WTC11 (cell line): ENCODE results near the gene COPS3. TPM values are rescaled to one million over a fixed set of nuclear protein-coding genes. Genes with fewer than 3 reads are reported as not detected.

Experiments
- ATAC-seq: fragments of 200-7000 bp; cut with Tn5 transposase; 2 replicates; pipeline ENCODE4 v1.10.0; 2021; ENCODE audit warnings: mild to moderate bottlenecking, moderate library complexity
- CTCF ChIA-PET: fragments of 300-600 bp; sonication (Branson Sonifier 250); formaldehyde crosslinking; loops from one replicate; lab custom pipeline; 2021; ENCODE audit warnings: antibody characterized with exemption; lab: Charles Lee
- POLR2A ChIA-PET: fragments of 350-600 bp; sonication (Branson Sonifier 250); formaldehyde crosslinking; loops from one replicate; lab custom pipeline; 2021; ENCODE audit warnings: antibody characterized with exemption; lab: Charles Lee
- DNase-seq: peaks from one replicate; pipeline ENCODE4 v3.0.0; 2021; ENCODE audit warnings: low spot score
- H3K27ac Mint-ChIP-seq: 2 replicates; pipeline ENCODE4 v1.8.0; 2021; ENCODE audit warnings: mixed read lengths
- H3K27me3 Mint-ChIP-seq: 2 replicates; pipeline ENCODE4 v1.8.0; 2021; ENCODE audit warnings: low read depth, mild to moderate bottlenecking, moderate library complexity, mixed read lengths
- H3K36me3 Mint-ChIP-seq: 2 replicates; pipeline ENCODE4 v1.8.0; 2021; ENCODE audit warnings: mixed read lengths
- H3K4me1 Mint-ChIP-seq: 2 replicates; pipeline ENCODE4 v1.8.0; 2022; ENCODE audit warnings: mixed read lengths
- H3K4me3 Mint-ChIP-seq: 2 replicates; pipeline ENCODE4 v1.8.0; 2021; ENCODE audit warnings: mild to moderate bottlenecking, moderate library complexity, mixed read lengths
- H3K9me3 Mint-ChIP-seq: 2 replicates; pipeline ENCODE4 v1.8.0; 2021; ENCODE audit warnings: mixed read lengths
- AR ChIP-seq: fragments of 250-450 bp; sonication (Bioruptor Pico); IDR thresholded peaks from 2 replicates; pipeline ENCODE4 v1.9.0; 2021; ENCODE audit warnings: mild to moderate bottlenecking
- E2F4 ChIP-seq: sonication (generic); formaldehyde crosslinking; IDR thresholded peaks from 2 replicates; pipeline ENCODE4 v1.8.1; 2022; ENCODE audit warnings: low read depth, mild to moderate bottlenecking, moderate library complexity, missing genetic modification reagents, borderline replicate concordance
- FOXK1 ChIP-seq: sonication (generic); formaldehyde crosslinking; IDR thresholded peaks from 2 replicates; pipeline ENCODE4 v1.8.0; 2022; ENCODE audit warnings: mild to moderate bottlenecking, moderate library complexity, missing genetic modification reagents
- HMGXB4 ChIP-seq: sonication (generic); formaldehyde crosslinking; IDR thresholded peaks from 2 replicates; pipeline ENCODE4 v1.8.1; 2023; ENCODE audit warnings: mild to moderate bottlenecking, moderate library complexity, missing genetic modification reagents
- NFATC4 ChIP-seq: fragments of 250-450 bp; sonication (Bioruptor Pico); IDR thresholded peaks from 2 replicates; pipeline ENCODE4 v1.9.0; 2021; ENCODE audit warnings: mild to moderate bottlenecking
- NR1H2 ChIP-seq: sonication (generic); formaldehyde crosslinking; IDR thresholded peaks from 2 replicates; pipeline ENCODE4 v1.9.0; 2021; ENCODE audit warnings: mild to moderate bottlenecking, moderate library complexity, missing genetic modification reagents
- OVOL2 ChIP-seq: fragments of 250-450 bp; sonication (Bioruptor Pico); IDR thresholded peaks from 2 replicates; pipeline ENCODE4 v1.9.0; 2021; ENCODE audit warnings: mild to moderate bottlenecking, borderline replicate concordance
- PRDM15 ChIP-seq: sonication (generic); formaldehyde crosslinking; IDR thresholded peaks from 2 replicates; pipeline ENCODE4 v1.8.0; 2022; ENCODE audit warnings: missing genetic modification reagents
- PREB ChIP-seq: sonication (generic); formaldehyde crosslinking; IDR thresholded peaks from 2 replicates; pipeline ENCODE4 v1.8.1; 2022; ENCODE audit warnings: mild to moderate bottlenecking, missing genetic modification reagents, moderate library complexity, borderline replicate concordance
- PRRX2 ChIP-seq: fragments of 250-450 bp; sonication (Bioruptor Pico); IDR thresholded peaks from 2 replicates; pipeline ENCODE4 v1.8.0; 2021; ENCODE audit warnings: mild to moderate bottlenecking
- TP53 ChIP-seq: sonication (generic); formaldehyde crosslinking; IDR thresholded peaks from 2 replicates; pipeline ENCODE4 v1.8.1; 2023; ENCODE audit warnings: mild to moderate bottlenecking, missing genetic modification reagents
- ZNF219 ChIP-seq: sonication (generic); formaldehyde crosslinking; IDR thresholded peaks from 2 replicates; pipeline ENCODE4 v1.8.0; 2023; ENCODE audit warnings: missing genetic modification reagents, mild to moderate bottlenecking, borderline replicate concordance
- ZNF232 ChIP-seq: sonication (generic); formaldehyde crosslinking; IDR thresholded peaks from 2 replicates; pipeline ENCODE4 v1.8.0; 2022; ENCODE audit warnings: mild to moderate bottlenecking, missing genetic modification reagents
- ZNF671 ChIP-seq: fragments of 250-450 bp; sonication (Bioruptor Pico); IDR thresholded peaks from 2 replicates; pipeline ENCODE4 v1.8.0; 2021; ENCODE audit warnings: mild to moderate bottlenecking
- total RNA-seq: library from RNA; stranded (reverse); gene quantifications from 3 replicates; pipeline ENCODE4 v1.2.3, GENCODE V29; 2021
- TF ChIP-seq, protein P1 (sequence below): sonication (generic); formaldehyde crosslinking; IDR thresholded peaks from 2 replicates; pipeline ENCODE4 v1.8.1; 2022; ENCODE audit warnings: low read depth, missing genetic modification reagents, borderline replicate concordance
- TF ChIP-seq, protein P2 (sequence below): sonication (generic); formaldehyde crosslinking; IDR thresholded peaks from 2 replicates; pipeline ENCODE4 v1.8.1; 2022; ENCODE audit warnings: missing genetic modification reagents, borderline replicate concordance

COPS3 gene
- total RNA-seq, 1 experiment from 2014 or later = 78.3 TPM

DNA sequence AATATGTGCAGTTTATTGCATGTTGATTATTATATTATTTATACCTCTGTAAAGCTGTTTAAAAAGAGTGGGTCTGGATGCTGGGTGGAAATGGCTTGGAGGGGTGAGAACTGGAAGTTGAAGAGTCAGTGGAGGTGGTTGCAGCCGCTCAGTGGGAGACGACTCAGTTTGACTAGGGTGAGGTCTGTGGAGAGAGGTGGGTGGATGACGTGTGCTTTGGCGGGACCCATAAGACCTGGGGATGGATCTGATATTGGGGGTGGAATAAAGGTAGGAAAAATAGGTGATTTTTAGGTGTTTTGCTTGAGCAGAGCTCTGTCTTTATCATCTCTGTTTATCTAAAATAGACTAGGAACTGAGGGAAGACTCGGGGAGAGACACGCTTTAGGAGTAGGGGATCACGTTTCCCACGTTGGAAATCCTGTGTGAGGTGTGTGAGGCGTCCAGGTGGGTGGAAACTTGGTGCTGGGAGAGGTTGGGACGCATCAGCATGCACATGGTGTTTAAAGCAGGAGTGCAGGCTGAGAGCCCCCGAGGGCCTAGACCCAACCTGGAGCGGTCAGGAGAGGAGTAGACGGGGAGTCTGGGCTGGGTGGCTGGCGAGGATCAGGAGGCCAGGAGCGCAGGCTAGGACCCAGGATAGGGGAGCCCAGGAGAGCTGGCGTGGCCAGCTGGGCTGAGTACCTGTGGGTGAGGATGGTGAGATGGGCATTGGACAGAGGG lies 39.3 kb upstream of the COPS3 start (continued):
- no peak for TF ChIP-seq HMGXB4 (CRISPR knock-in tag)
- no peak for TF ChIP-seq TP53 (CRISPR knock-in tag)
- no peak for TF ChIP-seq NR1H2 (CRISPR knock-in tag)

DNA sequence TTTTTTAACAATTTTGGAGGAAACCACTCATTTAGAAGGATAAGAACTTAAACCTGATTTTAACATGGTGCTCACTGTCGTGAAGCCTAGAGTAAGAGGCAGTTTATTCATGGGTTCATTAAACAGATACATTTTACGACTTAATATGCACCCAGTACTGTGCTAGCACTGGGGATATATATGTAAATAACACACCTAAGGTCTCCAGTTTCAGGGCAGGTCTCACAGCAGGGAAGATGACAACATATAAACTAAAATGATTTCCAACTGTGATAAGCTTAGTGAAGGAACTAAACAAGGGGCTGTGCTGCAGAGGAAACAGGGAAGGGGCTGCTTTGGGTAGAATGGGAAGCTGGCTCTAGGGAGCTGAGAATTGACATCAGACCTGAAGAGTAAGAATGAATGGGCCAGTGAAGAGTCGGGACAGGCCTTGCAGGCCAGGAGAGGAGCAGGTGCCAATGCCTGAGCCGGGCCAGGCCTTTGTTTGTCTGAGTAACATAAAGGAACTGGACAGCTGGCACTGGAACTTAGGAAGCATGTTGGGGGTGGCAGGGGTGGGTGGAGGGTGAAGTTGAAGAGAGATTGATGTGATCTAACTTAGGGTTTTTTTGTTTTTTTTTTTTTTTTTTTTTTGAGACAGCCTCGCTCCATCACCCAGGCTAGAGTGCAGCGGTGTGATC lies 34.2 kb upstream of the COPS3 start:
- Mint-ChIP-seq H3K27me3 (no peaks in the 10 kb centered on the region), H3K4me3 (no peak overlapping the region), H3K9me3 (peaks cover 8% of the 10 kb centered on the region), H3K4me1 (peaks cover 13% of the 10 kb centered on the region), H3K36me3 (peaks cover 18% of the 10 kb centered on the region), H3K27ac (peak overlapping the region; percentile 29; the same call in 1 of the 2 replicates)
- POLR2A ChIA-PET = no interaction called here
- CTCF ChIA-PET = interaction anchor here (0.7 to 0.8 kb wide), 2 partner anchors 46 to 181 kb away, joined by 4 read pairs; partner anchors contain the start of gene RASD1
- TF ChIP-seq, protein P1, sequence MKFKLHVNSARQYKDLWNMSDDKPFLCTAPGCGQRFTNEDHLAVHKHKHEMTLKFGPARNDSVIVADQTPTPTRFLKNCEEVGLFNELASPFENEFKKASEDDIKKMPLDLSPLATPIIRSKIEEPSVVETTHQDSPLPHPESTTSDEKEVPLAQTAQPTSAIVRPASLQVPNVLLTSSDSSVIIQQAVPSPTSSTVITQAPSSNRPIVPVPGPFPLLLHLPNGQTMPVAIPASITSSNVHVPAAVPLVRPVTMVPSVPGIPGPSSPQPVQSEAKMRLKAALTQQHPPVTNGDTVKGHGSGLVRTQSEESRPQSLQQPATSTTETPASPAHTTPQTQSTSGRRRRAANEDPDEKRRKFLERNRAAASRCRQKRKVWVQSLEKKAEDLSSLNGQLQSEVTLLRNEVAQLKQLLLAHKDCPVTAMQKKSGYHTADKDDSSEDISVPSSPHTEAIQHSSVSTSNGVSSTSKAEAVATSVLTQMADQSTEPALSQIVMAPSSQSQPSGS (CRISPR knock-in tag) = no peak
- TF ChIP-seq TP53 (CRISPR knock-in tag) = no peak
- TF ChIP-seq ZNF219 (CRISPR knock-in tag) = no peak
- no peak for TF ChIP-seq NFATC4 (CRISPR knock-in tag)
- no peak for TF ChIP-seq ZNF671 (CRISPR knock-in tag)
- no peak for TF ChIP-seq OVOL2 (CRISPR knock-in tag)
- no peak for TF ChIP-seq FOXK1 (CRISPR knock-in tag)
- no peak for TF ChIP-seq ZNF232 (CRISPR knock-in tag)
- TF ChIP-seq E2F4 (CRISPR knock-in tag) = no peak
- no peak for TF ChIP-seq AR (CRISPR knock-in tag)
- DNase-seq (no peak), ATAC-seq (no peak)

GRCh38 chr17:17314501-17315071 lies 33.5 kb upstream of the COPS3 start:
- H3K27ac Mint-ChIP-seq = 0 out of 2 replicates have a peak overlapping the region, but pooled peaks have one; percentile 1
- H3K4me1 Mint-ChIP-seq = peaks cover 13% of the 10 kb centered on the region
- peaks cover 8% of the 10 kb centered on the region for H3K9me3 Mint-ChIP-seq
- no peak overlapping the region for H3K4me3 Mint-ChIP-seq
- CTCF ChIA-PET = interaction anchor here (0.8 to 1.1 kb wide), 2 partner anchors 34 to 45 kb away, joined by 3 to 4 read pairs; partner anchors contain the start of gene COPS3
- no peaks in the 10 kb centered on the region for H3K27me3 Mint-ChIP-seq
- POLR2A ChIA-PET = no interaction called here
- ATAC-seq = no peak
- DNase-seq = no peak
- peaks cover 22% of the 10 kb centered on the region for H3K36me3 Mint-ChIP-seq
- TF ChIP-seq NFATC4 (CRISPR knock-in tag) = no peak
- TF ChIP-seq PRRX2 (CRISPR knock-in tag) = no peak
- TF ChIP-seq, protein P2, sequence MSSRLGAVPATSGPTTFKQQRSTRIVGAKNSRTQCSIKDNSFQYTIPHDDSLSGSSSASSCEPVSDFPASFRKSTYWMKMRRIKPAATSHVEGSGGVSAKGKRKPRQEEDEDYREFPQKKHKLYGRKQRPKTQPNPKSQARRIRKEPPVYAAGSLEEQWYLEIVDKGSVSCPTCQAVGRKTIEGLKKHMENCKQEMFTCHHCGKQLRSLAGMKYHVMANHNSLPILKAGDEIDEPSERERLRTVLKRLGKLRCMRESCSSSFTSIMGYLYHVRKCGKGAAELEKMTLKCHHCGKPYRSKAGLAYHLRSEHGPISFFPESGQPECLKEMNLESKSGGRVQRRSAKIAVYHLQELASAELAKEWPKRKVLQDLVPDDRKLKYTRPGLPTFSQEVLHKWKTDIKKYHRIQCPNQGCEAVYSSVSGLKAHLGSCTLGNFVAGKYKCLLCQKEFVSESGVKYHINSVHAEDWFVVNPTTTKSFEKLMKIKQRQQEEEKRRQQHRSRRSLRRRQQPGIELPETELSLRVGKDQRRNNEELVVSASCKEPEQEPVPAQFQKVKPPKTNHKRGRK = no peak
- TF ChIP-seq PREB (CRISPR knock-in tag) = no peak
- no peak for TF ChIP-seq PRDM15 (CRISPR knock-in tag)
